GM21717 (cell line): Measurements from ENCODE around the gene RFX6.

ENCODE experiments used
- ATAC-seq: cut with Tn5 transposase; IDR thresholded peaks from one replicate; pipeline ENCODE4 v1.9.1; 2021; ENCODE audit warnings: mild to moderate bottlenecking, moderate library complexity; ENCODE audit not compliant: unreplicated experiment

The RFX6 gene

DNA sequence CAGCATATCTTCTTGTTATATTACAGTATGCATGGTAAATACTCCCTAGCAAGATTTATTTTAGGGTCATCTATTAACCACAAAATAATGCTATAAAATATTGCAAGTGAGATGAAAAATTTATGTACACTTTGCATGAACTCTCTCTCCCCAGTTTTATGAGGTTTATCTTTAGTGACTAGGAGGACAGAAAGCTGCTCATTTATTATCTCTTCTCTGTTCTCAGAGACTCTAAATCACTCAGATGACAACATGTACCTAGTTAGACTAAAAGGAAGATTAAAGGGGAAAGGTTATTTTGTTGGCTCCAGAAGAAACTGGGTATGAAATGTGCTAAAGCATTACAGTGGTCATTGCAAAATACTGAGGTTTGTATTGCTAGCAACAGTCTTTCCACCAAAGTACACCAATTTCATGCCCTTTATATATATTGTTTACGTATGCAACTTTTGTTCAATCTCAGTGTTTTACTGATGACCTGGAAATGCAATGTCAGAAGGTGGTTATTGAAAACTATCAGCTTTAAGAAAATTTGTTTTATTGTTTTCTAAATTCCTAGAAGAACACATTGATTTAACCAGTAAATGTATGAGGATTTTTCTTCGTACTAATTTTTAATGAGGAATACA, 11.8 kb downstream of the RFX6 start:
- no peak for ATAC-seq

DNA sequence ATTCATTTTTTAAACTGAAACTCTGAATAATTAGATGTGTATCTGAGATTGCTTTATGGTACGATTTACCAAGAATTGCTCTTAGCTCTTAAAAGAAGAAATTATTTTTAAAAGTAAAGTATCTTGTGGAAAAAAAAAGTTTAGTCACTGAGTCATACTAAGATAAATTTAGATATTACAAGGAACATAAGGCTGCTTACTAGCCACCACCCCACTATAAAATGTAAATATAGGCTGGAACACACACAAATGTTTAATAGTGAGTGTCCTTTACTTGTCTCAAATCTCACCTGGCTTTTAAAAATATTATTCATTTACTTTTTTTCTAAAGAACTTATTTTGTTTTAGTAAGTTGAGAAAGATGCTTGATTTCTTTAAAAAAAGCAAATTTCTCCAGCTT, 17.6 kb downstream of the RFX6 start:
- ATAC-seq, result no peak

DNA sequence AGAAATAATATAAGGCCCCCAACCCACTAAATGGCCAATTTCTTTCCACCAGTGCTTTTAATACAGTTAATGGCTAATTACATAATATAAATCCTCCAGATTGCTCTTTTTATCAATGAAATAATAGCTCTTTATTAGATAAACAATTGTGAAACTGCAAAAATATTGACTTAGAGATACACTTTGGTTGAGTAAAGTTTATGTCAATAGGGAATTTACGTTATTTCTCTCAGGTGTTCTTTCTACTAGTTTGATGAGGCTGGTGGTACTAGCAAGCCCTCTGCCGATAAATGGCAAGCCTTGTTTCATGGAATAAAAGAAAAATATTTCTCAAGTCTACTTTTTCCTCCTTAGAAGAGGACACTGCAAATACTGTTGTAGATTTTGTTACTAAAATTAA, 18.9 kb downstream of the RFX6 start:
- no peak for ATAC-seq

DNA sequence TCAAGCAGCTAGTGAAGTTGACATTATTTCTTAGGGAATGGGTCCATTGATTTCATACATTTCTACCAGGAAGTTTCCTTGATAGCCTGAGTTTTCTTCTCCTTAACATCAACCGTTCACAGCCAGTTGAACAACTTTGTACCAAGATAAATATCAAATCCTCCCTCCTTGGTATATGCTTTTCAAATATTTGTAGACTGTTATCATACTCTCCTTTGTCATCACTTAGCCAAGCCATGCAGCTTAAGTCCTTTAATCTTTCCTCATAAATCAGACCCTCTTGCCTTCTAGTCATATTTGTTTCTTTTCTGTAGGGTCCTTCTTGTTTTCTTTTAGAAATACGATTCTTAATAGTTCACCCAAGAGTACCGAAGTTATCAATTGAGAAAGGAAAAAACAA, 25.6 kb downstream of the RFX6 start:
- no peak for ATAC-seq

GRCh38 chr6:116922853-116923548, 46.0 kb downstream of the RFX6 start:
- ATAC-seq, result no peak

DNA sequence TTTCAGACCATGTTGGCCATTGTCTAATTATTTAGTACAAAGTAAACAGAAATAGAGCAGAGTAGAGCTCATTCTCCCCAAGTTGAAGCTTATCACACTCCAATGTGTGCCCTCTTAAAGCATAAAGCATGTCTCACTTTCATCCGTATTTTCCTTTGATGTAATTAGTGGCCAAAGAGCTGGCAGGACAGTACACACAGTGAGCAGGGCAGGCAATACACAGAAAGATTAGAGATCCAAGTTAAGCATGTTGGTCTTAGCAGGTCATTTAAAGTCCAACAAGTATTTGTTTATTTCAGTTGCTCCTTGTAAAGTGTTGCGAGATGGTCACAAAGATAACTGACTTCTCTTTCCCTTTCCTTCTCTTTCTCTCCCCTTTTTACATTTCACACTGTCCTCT, 47.2 kb downstream of the RFX6 start:
- no peak for ATAC-seq

- no peak for ATAC-seq
Measured at GRCh38 chr6:116925088-116925794, 48.2 kb downstream of the RFX6 start.

DNA sequence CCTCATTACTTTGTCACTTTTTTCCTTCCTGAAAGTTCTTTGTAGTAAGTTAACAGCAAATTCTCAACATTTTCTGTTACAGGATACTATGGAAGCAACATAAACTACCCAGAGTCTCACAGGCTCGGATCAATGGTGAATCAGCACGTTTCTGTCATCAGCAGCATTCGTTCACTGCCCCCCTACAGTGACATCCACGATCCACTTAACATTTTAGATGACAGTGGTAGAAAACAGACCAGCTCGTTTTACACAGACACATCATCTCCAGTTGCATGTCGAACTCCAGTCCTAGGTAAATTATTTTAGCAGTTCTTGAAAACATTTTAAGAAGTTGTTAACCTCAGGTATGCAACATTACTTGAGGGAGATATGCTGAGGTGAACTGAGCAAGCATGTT, 51.6 kb downstream of the RFX6 start:
- ATAC-seq, result no peak

GRCh38 chr6:116929825-116930224, 52.8 kb downstream of the RFX6 start:
- no peak for ATAC-seq

DNA sequence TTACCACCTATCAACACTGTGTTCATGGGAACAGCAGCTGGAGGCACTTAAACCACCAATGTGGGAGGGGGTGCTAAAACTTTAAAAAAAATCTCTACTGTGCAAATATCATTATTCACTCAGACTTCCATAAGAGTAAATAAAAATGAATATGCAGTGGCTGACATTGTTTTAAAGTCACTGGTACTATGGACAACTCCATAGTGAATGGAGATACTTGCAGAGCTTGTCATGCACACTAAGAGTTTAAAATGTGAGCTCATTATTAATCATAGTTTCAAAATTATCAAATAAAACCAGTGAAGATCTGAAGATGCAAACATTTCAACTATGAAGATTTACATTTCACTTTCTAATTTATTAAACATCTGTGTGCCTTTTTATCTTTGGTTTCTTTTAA, 54.4 kb downstream of the RFX6 start:
- ATAC-seq, result no peak

- ATAC-seq, result no peak
Measured at GRCh38 chr6:116932496-116932895, 55.5 kb downstream of the RFX6 start.

DNA sequence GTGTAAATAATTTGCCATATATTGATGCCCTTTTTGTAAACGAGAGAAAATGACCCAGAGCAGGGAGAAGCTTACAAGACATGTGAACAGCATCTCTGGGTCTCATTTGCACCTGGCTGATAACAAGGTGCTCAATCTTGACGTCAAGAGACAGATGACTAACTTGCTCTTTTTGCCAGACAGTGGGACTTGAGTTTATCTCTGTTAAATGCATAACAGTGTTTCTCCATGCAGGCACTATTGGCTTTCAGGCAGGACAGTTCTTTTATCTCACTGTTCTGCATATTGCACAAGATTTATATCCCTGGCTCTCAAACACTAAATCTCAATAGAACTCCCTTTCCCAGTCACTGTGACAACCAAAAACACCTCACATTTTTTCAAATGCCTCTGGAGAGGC, 56.4 kb downstream of the RFX6 start:
- ATAC-seq, result no peak

- no peak for ATAC-seq
Measured at GRCh38 chr6:116938305-116938704, 61.3 kb downstream of the RFX6 start.

- no peak for ATAC-seq
Measured at GRCh38 chr6:116941727-116942126, 64.7 kb downstream of the RFX6 start.

- no peak for ATAC-seq
Measured at GRCh38 chr6:116945809-116946208, 68.8 kb downstream of the RFX6 start.

- ATAC-seq, result no peak
Measured at GRCh38 chr6:116948533-116949304, 71.7 kb downstream of the RFX6 start.

DNA sequence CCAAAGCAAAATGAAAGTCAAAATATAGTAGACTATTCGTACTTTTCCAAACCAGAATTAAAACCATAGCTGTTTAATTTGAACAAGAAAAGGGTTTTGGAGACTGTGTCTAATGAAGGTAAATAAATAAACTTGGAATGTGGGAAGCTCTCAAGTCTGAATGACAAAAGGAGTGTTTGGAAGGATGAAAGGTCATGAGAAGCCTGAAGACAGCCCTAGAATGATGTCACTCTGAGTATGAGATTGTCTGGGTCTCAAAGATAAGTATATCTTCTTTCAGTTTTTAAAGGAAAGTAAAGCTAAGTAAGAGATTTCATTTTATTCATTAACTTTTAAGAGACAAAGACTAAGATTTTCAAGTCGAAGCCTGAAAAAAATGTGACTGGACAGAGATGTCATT, 72.9 kb downstream of the RFX6 start:
- ATAC-seq, result no peak

DNA sequence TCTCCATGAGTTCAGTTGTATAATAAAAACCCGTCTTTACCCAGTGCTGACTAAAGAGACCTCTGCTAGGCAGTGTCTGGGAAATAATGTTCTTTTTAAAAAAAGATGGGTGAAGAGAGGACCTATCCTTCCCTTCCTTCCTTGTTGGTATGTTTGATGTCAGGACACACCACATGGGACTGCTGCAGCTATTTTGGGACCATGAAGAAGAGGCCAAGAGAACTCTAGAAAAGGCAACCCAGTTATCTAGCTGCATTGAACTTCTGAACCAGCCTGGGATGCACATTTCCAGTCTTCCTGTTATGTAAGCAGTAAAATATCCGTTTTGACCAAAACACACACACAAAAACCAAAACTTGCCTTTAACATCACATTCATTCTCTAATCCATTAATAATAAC, 77.3 kb downstream of the RFX6 start:
- no peak for ATAC-seq

GRCh38 chr6:116954938-116955337, 77.9 kb downstream of the RFX6 start:
- ATAC-seq, result no peak

DNA sequence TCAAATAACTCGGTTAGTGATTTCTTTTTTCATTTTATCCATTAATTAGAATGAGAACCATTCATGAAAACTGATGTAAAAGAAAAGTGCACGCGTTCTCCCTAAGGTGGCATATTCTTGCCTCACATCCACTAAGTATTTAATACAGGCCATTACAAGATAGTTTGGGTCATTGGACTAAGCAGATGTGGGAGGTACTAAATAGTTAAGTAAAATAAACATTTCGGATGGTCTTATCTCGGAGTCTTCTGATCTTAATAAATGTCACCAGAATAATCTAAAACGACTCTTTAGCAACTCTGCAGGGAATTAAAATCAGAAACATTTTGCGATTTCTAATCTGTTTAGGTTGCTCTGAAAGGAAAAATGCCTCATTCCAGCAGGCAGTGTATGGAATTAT, 78.7 kb downstream of the RFX6 start:
- ATAC-seq, result no peak

GRCh38 chr6:116963972-116964371, 86.9 kb downstream of the RFX6 start:
- no peak for ATAC-seq
